ENCODE results near the gene FAM24B. TPM values are rescaled to one million over a fixed set of nuclear protein-coding genes. Genes with fewer than 3 reads are reported as not detected.

Gene FAM24B
- total RNA-seq, 1 donor = 3.1 TPM

- DNase-seq (ENCODE audit: low read depth) = no peak
- H3K4me3 ChIP-seq (ENCODE audit: low read depth, low read length) = no peak overlapping the region
- no peak for TF ChIP-seq CTCF (IDR thresholded peaks at IDR 0.05; ENCODE audit: insufficient read depth, low read length)
These were observed 30.3 kb downstream of the FAM24B start for GRCh38 chr10:122849090-122849489.

GRCh38 chr10:122847782-122848604 is 31.4 kb downstream of the FAM24B start:
- no peak for DNase-seq (ENCODE audit: low read depth)
- no peak for TF ChIP-seq CTCF (IDR thresholded peaks at IDR 0.05; ENCODE audit: insufficient read depth, low read length)
- H3K4me3 ChIP-seq (ENCODE audit: low read depth, low read length) = no peak overlapping the region

- no peak for DNase-seq (ENCODE audit: low read depth)
- no peak for TF ChIP-seq CTCF (IDR thresholded peaks at IDR 0.05; ENCODE audit: insufficient read depth, low read length)
- H3K4me3 ChIP-seq (ENCODE audit: low read depth, low read length) = no peak within 1 kb of the TSS
These were observed 33.5 kb downstream of the FAM24B start, which contains the start of gene CUZD1 for GRCh38 chr10:122845783-122846332. CUZD1 (minus strand) TSS chr10:122845857; CDS start chr10:122845843, 14 bp downstream.

- no peak for TF ChIP-seq CTCF (IDR thresholded peaks at IDR 0.05; ENCODE audit: insufficient read depth, low read length)
- DNase-seq (ENCODE audit: low read depth) = no peak
- H3K4me3 ChIP-seq (ENCODE audit: low read depth, low read length) = no peak overlapping the region
These were observed 35.2 kb downstream of the FAM24B start for GRCh38 chr10:122844146-122844545.

- no peak for TF ChIP-seq CTCF (IDR thresholded peaks at IDR 0.05; ENCODE audit: insufficient read depth, low read length)
- DNase-seq (ENCODE audit: low read depth) = no peak
These were observed 37.8 kb downstream of the FAM24B start for GRCh38 chr10:122841569-122841968.

GRCh38 chr10:122839505-122839904 is 39.9 kb downstream of the FAM24B start:
- no peak overlapping the region for H3K4me3 ChIP-seq (ENCODE audit: low read depth, low read length)
- TF ChIP-seq CTCF (IDR thresholded peaks at IDR 0.05; ENCODE audit: insufficient read depth, low read length) = no peak
- DNase-seq (ENCODE audit: low read depth) = no peak

More at GRCh38 chr10:122841569-122841968, 37.8 kb downstream of the FAM24B start:
- no peak overlapping the region for H3K4me3 ChIP-seq (ENCODE audit: low read depth, low read length)
